Activated CD4-positive, alpha-beta T cell treated with anti-CD3 and anti-CD28 coated beads, Interleukin-2, amount 10 ng/mL, durations not matched to agents 7 days and 5 days (primary cell): ENCODE measurements around the gene LARGE2. TPM values are rescaled to one million over a fixed set of nuclear protein-coding genes. Genes with fewer than 3 reads are reported as not detected.

Experiments used
- CTCF ChIA-PET: fragments of 350-600 bp; sonication (Branson Sonifier 250); formaldehyde crosslinking; loops from one replicate; lab custom pipeline; 2021; ENCODE audit warnings: antibody characterized with exemption; lab: Charles Lee
- POLR2A ChIA-PET: fragments of 350-600 bp; sonication (Branson Sonifier 250); formaldehyde crosslinking; loops from one replicate; lab custom pipeline; 2021; ENCODE audit warnings: antibody characterized with exemption; lab: Charles Lee
- DNase-seq: peaks from one replicate; pipeline ENCODE4 v3.0.0-alpha.2; 2020
- H3K27ac Mint-ChIP-seq: one replicate; pipeline ENCODE4 v1.8.0; 2021; ENCODE audit warnings: mild to moderate bottlenecking, moderate library complexity, mixed read lengths
- H3K27me3 Mint-ChIP-seq: one replicate; pipeline ENCODE4 v1.8.0; 2021; ENCODE audit warnings: mixed read lengths
- H3K36me3 Mint-ChIP-seq: one replicate; pipeline ENCODE4 v1.8.0; 2021; ENCODE audit warnings: low read depth, mixed read lengths
- H3K4me1 Mint-ChIP-seq: one replicate; pipeline ENCODE4 v1.8.0; 2021; ENCODE audit warnings: mixed read lengths
- H3K4me3 Mint-ChIP-seq: one replicate; pipeline ENCODE4 v1.8.0; 2021; ENCODE audit warnings: mild to moderate bottlenecking, moderate library complexity, mixed read lengths
- H3K9me3 Mint-ChIP-seq: one replicate; pipeline ENCODE4 v1.8.0; 2021; ENCODE audit warnings: mixed read lengths
- total RNA-seq, 2 experiments: library from RNA; stranded (reverse); gene quantifications; one replicate each; pipeline ENCODE4 v1.2.3, GENCODE V29; 2021

LARGE2 gene
- total RNA-seq, 2 experiments from 2014 or later: 0.40 to 0.44 TPM

GRCh38 chr11:45968901-45969300 lies 46.4 kb downstream of the LARGE2 start:
- ChIA-PET POLR2A (interaction anchor here (0.6 kb wide), 1 partner anchor 154 kb away, joined by 5 read pairs; no protein-coding TSS in a partner anchor), CTCF (no interaction called here)
- no peaks in the 10 kb centered on the region for H3K9me3 Mint-ChIP-seq
- no peak overlapping the region for H3K4me3 Mint-ChIP-seq
- peaks cover 9% of the 10 kb centered on the region for H3K36me3 Mint-ChIP-seq
- H3K27ac Mint-ChIP-seq: no peak overlapping the region
- no peaks in the 10 kb centered on the region for H3K4me1 Mint-ChIP-seq
- H3K27me3 Mint-ChIP-seq: no peaks in the 10 kb centered on the region
- DNase-seq: no peak

GRCh38 chr11:45973601-45974000 lies 51.1 kb downstream of the LARGE2 start:
- DNase-seq: no peak
- POLR2A ChIA-PET: no interaction called here
- CTCF ChIA-PET: no interaction called here
- Mint-ChIP-seq H3K27ac (no peak overlapping the region), H3K9me3 (no peaks in the 10 kb centered on the region), H3K27me3 (no peaks in the 10 kb centered on the region), H3K36me3 (peaks cover 6% of the 10 kb centered on the region), H3K4me3 (no peak overlapping the region), H3K4me1 (no peaks in the 10 kb centered on the region)

DNA sequence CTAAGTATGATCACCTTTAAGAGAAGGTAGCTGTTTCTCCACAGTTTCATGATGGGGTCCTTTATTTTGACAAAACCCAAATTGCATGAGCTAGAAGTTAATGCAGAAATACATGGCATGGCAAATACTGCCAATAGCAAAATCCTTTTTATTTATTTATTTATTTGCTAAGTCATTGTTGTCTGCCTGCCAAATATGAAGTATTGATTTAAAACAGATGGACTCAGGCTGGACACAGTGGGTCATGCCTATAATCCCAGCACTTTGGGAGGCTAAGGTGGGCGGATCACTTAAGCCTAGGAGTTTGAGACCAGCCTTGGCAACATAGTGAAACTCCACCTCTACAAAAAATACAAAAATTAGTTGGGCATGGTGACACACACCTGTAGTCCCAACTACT lies 52.4 kb downstream of the LARGE2 start:
- no peaks in the 10 kb centered on the region for H3K4me1 Mint-ChIP-seq
- CTCF ChIA-PET: no interaction called here

More for the DNA sequence above, 52.4 kb downstream of the LARGE2 start:
- Mint-ChIP-seq H3K36me3 (peaks cover 8% of the 10 kb centered on the region), H3K27me3 (no peaks in the 10 kb centered on the region), H3K9me3 (no peaks in the 10 kb centered on the region), H3K27ac (no peak overlapping the region), H3K4me3 (no peak overlapping the region)
- no peak for DNase-seq
- POLR2A ChIA-PET: no interaction called here

Other genes with a start within 250 kb of the LARGE2 start
- 10 to 100 TPM; 18.0 to 18.2 TPM for gene SLC35C1, start 117.5 kb upstream of the LARGE2 start, total RNA-seq
- gene CRY2, start 75.2 kb upstream of the LARGE2 start, total RNA-seq: 10 to 100 TPM; 25.6 to 26.3 TPM
- gene MAPK8IP1, start 37.0 kb upstream of the LARGE2 start, total RNA-seq: under 1 TPM; 0.56 to 0.64 TPM
- 1 to 10 TPM; 3.2 to 3.9 TPM for gene FREY1, start 15.4 kb upstream of the LARGE2 start, total RNA-seq
- gene PEX16, start 4.8 kb upstream of the LARGE2 start, total RNA-seq: 10 to 100 TPM; 47.1 to 51.1 TPM
- 10 to 100 TPM; 37.8 to 38.4 TPM for gene PHF21A, start 198.8 kb downstream of the LARGE2 start, total RNA-seq